ENCODE measurements around the gene SLC6A18.

The SLC6A18 gene

DNA sequence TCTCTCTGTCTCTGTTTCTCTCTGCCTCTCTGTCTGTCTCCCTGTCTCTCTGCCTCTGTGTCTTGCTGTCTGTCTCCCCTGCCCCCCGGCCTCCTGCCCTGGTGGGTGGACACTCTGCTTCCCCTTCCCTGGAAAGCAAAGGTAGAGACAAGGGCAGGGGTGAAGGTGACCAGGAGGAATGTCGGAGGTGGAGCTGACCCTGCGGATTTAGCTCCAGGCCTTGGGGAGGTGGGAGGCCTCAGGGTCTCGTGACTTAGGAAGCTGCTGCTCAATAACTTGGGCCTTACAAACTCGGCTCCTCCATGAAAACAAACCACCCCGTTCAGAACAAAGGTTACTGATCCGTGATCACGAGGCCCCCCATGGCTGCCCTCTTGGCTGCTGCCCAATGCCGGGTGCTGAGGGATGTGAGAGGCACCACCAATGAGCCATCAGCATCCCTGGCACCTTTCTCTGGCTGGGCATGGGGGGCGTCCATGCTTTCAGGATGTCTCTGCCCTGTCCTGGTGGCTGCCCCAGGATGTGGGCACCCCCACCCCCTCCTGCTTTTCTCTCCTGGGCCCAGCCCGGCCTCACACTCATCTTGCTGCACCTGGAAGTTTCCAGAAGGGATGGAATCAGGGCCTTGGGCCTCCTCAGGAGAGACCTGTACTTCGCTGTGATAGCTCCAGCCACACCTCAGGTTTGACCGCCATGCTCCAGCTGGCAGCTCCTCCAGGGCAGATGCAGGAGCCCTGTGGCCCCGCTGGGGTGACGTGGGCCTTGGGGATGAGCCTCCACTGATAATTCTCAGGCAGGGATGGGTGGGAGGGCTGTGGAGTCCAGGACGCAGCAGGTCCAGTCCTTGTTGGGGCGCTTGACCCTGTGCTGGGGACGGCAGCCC is 38.6 kb upstream of the SLC6A18 start:
- no peak for DNase-seq (ENCODE audit: low read depth)

- DNase-seq (ENCODE audit: low read depth): no peak
These were observed 37.8 kb upstream of the SLC6A18 start for GRCh38 chr5:1187234-1187949.

DNA sequence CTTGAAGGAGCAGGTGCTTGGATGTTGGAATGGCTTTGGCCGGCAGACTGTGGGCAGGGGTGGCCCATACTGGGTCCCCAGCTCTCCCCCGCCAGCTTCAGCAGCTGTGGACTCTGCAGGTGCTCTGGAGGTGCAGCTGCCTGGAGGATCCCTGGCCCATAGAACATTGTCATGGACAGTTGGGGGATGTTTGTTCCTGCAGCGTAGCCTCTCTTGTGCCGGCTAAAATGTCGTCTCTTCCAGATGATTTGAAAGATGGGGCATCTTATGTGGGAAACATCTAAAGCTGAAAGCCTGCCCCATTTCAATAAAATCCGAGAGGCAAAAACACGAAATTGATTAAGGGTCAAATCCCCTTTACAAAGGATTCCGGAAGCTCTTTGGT is 37.2 kb upstream of the SLC6A18 start:
- no peak for DNase-seq (ENCODE audit: low read depth)

GRCh38 chr5:1188464-1188863 is 36.7 kb upstream of the SLC6A18 start:
- DNase-seq (ENCODE audit: low read depth): no peak

DNA sequence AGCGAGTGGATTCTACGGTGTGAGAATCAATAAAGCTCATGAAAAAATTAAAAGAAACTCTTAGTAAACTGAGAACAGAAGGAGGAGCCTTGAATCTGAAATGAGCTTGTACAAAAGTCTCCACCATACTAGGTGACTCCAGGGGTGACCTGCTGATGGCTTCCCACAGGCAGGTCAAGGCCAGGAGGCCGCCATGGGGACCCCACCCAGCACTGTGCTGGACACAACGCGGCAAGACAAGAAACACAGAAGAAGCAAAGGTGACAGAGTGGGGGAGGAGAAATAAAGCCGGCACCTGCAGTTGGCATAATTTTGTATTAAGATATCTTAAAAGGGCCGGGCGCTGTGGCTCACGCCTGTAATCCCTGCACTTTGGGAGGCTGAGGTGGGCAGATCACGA is 35.9 kb upstream of the SLC6A18 start:
- DNase-seq (ENCODE audit: low read depth): no peak

GRCh38 chr5:1190278-1190677 is 34.9 kb upstream of the SLC6A18 start:
- no peak for DNase-seq (ENCODE audit: low read depth)

DNA sequence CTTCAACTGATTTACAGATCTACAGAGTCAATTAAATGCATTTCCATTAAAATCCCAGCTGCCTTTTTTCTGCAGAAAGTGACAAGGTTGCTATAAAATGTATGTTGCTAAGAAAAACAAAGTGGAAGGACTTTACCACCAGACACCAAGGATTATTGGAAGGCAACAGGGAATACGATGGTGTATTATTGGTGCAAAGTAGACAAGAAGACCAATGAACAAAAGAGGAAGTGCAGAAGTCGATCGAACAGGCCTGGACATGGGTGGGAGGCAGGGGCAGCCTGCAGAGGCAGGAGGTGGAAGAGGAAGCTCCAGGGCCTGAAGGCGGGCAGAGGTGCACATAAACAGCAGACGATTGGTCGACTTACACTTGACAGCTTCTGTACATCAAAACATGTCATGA is 34.3 kb upstream of the SLC6A18 start:
- peak; percentile 72 for DNase-seq (ENCODE audit: low read depth)

DNA sequence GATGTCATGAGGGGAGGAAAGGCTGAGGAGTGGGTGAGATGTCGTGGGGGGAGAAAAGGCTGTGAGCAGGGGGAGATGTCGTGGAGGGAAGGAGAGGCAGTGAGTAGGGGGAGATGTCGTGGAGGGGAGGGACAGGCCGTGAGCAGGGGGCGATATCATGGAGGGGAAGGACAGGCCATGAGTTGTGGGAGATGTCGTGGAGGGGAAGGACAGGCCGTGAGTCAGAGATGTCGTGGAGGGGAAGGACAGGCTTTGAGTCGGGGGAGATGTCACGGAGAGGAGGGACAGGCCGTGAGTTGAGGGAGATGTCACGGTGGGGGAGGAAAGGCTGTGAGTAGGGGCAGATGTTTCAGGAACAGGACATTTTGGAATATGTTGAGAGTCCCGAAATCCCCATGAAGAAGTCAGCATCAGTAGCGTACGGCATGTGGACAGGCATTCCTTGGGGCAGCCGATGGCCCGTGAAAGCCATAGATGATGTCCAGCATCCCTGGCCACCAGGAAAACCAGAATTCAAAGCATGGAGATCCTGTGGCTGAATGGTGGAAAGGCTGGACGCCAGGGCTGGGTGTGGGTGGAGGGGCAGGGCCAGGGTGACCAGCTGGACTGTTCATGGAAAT is 32.1 kb upstream of the SLC6A18 start:
- DNase-seq (ENCODE audit: low read depth): no peak

GRCh38 chr5:1193591-1193985 is 31.6 kb upstream of the SLC6A18 start:
- no peak for DNase-seq (ENCODE audit: low read depth)

DNA sequence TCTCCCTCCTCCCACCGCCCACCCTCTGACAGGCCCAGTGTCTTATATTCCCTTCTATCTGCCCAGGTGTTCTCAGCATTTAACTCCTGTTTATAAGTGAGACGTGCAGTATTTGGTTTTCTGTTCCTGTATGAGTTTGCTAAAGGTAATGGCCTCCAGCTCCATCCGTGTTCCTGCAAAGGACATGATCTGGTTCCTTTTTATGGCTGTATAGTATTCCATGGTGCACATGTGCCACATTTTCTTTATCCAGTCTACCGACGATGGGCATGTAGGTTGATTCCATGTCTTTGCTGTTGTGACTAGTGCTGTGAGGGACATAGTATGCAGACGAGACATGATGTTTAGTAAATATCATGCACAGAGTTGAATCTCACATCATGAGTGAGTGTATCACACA is 30.8 kb upstream of the SLC6A18 start:
- DNase-seq (ENCODE audit: low read depth): no peak

DNA sequence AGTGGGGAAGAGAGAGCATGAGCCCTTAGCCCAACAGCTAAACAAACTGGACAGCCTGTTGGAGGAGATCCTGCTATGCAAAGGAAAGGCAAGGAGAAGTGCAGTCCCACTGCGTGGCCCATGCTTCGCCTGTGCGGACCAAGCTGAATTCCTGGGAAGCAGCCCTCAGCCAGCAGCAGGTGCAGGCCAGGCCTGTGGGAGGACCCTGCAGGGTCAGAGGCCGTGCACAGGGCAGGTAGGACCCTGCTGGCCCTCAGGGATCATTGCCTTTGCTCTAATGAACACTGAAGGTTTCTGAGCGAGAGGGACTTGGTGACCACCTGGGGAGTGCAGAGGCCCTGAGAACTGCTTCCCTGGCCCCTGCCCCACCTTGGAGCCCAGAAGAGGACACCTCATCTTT is 29.7 kb upstream of the SLC6A18 start:
- no peak for DNase-seq (ENCODE audit: low read depth)

- DNase-seq (ENCODE audit: low read depth): no peak
These were observed 29.3 kb upstream of the SLC6A18 start for GRCh38 chr5:1195916-1196315.

DNA sequence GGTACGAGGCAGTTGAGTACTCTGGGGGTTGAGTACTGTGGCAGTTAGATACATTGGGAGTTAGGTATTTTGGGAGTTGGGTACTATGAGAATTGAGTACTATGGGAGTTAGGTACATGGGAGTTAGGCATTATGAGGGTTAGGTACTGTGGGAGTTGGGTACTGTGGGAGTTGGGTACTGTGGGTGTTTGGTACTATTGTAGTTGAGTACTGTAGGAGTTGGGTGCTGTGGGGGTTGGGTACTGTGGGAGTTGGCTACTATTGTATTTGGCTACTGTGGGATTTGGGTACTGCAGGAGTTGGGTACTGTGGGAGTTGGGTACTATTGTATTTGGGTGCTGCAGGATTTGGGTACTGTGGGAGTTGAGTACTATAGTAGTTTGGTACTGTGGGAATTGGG is 28.6 kb upstream of the SLC6A18 start:
- DNase-seq (ENCODE audit: low read depth): no peak

DNA sequence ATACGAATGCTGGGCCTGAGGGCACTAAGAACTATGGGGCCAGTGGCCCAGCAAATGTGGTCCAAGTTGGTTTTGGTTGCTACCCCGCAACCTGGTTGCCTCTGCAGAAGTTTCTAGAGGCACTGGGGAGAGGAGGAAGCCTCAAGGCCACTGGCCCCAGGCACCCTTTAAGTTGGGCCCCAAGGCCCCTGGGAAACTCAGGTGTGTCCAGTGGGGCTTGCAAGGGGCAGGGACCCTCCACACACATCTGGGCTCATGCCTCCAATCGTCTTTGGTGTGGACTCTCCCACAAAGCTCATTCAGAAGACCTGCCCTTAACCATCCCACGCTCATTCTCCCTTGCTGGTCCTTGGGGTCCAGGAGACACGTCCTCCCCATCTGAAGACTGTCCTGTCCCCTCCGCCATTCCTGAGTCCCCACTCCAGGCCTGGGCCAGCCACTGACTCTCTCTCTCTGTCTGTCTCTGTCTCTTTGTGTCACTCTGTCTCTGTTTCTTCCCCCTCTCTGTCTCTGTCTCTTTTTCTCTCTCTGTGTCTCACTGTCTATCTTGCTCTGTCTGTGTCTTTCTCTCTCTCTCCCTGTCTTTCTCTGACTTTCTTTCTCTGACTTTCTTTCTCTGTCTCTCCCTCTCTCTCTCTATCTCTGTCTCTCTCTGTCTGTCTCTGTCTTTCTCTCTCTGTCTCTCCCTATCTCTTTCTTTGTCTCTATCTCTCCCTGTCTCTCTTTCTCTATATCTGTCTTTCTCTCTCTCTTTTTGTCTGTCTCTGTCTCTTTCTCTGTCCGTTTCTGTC is 27.1 kb upstream of the SLC6A18 start:
- no peak for DNase-seq (ENCODE audit: low read depth)

GRCh38 chr5:1199340-1199648 is 25.9 kb upstream of the SLC6A18 start:
- DNase-seq (ENCODE audit: low read depth): no peak

DNA sequence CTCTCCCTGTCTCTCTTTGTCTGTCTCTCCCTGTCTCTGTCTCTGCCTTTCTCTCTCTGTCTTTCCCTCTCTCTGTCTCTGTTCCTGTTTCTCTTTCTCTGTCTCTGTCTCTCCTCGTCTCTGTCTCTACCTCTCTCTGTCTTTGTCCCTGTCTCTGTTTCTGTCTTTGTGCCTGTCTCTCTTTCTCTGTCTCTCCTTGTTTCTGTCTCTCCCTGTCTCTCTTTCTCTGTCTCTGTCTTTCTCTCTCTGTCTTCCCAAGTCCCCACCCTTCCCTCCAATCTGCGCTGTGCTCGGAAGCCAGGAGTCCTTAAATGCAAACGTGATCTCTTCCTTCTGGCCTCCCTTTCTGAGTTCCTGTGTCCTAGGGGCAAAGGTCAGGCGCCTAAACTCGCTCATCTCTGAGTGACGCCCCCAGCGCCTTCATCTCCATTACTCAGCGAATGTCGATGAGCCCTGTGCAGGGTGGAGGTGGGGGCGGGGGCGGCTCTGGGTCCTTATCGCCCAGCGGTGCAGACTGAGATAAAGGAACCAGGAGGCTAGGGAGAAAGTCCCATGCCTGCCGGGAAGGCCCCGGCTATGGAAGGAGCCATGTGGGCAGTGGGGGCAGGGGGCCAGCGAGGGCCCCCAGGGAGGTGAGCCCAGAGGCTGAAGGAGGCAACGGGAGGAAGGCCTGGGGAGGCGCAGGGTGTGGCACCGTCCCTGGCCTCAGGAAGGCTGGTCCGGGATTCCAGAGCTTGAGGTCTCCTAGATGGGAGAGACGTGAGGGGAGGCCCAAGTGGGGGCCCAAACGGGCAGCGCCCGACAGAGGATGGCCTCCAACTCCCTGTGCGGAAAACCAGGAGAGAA is 25.3 kb upstream of the SLC6A18 start:
- DNase-seq (ENCODE audit: low read depth): peak; percentile 70

DNA sequence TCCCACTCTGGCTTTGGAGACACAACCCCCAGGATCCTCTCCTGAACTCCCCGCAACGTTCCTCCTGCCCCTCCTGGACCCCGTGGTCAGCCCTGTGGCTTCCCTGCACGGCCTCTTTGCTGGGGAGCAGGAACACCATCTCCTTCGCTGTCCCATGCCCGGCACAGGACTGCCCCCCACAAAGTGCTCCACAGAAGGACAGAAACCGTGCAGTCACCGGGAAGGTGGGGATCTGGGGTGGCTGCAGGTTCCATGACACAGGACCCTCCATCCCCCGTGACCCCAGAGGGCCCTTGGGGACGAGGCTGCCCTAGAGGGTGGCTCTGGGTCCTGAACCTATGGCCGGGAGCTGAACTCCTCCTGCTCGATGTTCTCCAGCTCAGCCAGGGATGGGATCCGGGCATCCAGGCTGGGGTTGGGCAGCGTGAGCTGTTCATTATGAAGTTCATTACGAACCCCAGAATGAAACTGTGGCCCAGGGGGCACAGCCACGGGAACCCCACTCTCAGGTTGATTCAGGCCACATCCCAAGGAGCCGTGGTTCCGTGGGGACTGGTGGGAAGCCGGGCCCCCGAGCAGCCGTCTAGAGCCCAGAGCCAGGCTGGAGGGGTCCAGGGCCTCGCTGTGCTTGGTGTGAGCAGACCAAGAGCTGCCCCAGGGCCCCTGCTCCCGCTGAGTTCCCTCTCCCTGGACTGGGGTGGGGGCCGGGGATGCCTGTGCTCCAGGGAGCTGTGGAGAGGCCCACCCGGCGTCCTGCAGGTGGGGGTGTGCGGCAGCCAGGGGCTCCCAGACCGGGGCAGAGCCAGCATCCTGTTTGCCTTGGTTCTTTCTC is 24.5 kb upstream of the SLC6A18 start:
- no peak for DNase-seq (ENCODE audit: low read depth)

- no peak for DNase-seq (ENCODE audit: low read depth)
These were observed 23.7 kb upstream of the SLC6A18 start, which contains the start of gene SLC6A19 for GRCh38 chr5:1201327-1202025. SLC6A19 (plus strand) TSS chr5:1201595; CDS start chr5:1201651, 56 bp downstream.

DNA sequence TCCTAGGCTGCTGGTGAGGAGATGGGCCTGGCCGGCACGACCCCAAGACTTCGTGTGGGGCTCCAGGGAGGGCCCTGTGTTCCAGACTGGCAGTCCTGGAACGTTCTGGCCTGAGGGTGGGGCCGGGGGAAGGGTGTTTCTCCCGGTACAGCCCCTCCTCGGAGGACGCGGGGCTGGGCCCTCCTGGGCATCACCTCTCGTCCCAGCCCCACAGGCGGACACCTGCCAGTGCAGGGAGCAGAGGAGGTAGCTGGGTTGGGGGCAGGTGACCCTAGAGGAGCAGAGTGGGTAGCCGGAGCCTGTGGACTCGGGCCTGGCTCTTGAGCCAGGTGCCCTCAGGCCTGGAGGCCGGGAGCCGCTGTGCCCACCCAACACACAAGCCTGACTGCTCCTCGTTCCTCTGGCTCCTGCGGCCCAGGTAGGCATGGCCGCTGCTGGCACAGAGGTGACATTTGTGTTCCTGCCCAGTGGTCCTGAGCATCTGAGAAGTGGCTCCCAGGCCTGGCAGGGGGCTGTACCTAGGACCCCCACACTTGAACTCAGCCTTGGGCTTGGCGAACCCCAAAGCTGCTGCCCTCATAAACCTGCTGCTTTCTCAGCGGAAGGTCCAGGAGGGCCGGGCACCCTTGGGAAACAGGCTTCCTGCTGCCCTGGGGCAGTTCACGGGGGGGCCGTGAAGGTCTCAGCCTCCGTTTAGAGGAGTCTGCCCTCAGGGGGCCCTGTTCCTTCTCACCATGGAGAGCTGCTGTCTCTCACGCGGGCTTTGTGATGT is 23.0 kb upstream of the SLC6A18 start:
- DNase-seq (ENCODE audit: low read depth): no peak
